ENCODE results near the gene ANKMY1. TPM values are rescaled to one million over a fixed set of nuclear protein-coding genes. Genes with fewer than 3 reads are reported as not detected.

ANKMY1 gene
- total and polyA plus RNA-seq, 2 of the 13 experiments (the other 11 are each of a cell fraction or from before 2014, with no cell fraction given), result 11.7 to 18.8 TPM

- no peak for TF ChIP-seq ZNF142 (CRISPR knock-in tag; IDR thresholded peaks at IDR 0.05)
- no peak for TF ChIP-seq MED8 (CRISPR knock-in tag; IDR thresholded peaks at IDR 0.05; ENCODE audit: insufficient replicate concordance)
- TF ChIP-seq RNF219 (CRISPR knock-in tag; IDR thresholded peaks at IDR 0.05), result no peak
- no peak for TF ChIP-seq NFE2L2 (IDR thresholded peaks at IDR 0.05; ENCODE audit: low read length)
- no peak for TF ChIP-seq ZNF550 (CRISPR knock-in tag; IDR thresholded peaks at IDR 0.05; ENCODE audit: borderline replicate concordance)
- no peak for TF ChIP-seq ZNF670 (CRISPR knock-in tag; IDR thresholded peaks at IDR 0.05; ENCODE audit: borderline replicate concordance)
- TF ChIP-seq GABPB1 (CRISPR knock-in tag; IDR thresholded peaks at IDR 0.05), result no peak
- no peak for TF ChIP-seq MED13 (CRISPR knock-in tag; IDR thresholded peaks at IDR 0.05)
- no peak for TF ChIP-seq ZNF800 (CRISPR knock-in tag; IDR thresholded peaks at IDR 0.05)
- no peak for TF ChIP-seq U2AF1 (optimal IDR thresholded peaks at IDR 0.05; ENCODE audit: low read depth, low read length)
- no peak for TF ChIP-seq ZNF280B (CRISPR knock-in tag; IDR thresholded peaks at IDR 0.05; ENCODE audit: borderline replicate concordance)
- TF ChIP-seq ARNTL (CRISPR knock-in tag; IDR thresholded peaks at IDR 0.05), result no peak
- TF ChIP-seq ZNF747 (CRISPR knock-in tag; IDR thresholded peaks at IDR 0.05; ENCODE audit: borderline replicate concordance), result peak; percentile 43; the same call in 1 of the 2 replicates
- no peak for TF ChIP-seq MLLT10 (CRISPR knock-in tag; IDR thresholded peaks at IDR 0.05)
- no peak for TF ChIP-seq ZNF30 (CRISPR knock-in tag; IDR thresholded peaks at IDR 0.05)
- no peak for TF ChIP-seq ZNF274 (CRISPR knock-in tag; IDR thresholded peaks at IDR 0.05)
- no peak for TF ChIP-seq KLF16 (CRISPR knock-in tag; IDR thresholded peaks at IDR 0.05)
Observed at GRCh38 chr2:240586919-240587800, 29.4 kb upstream of the ANKMY1 start (continued).

Measured in HepG2 (cell line).